ENCODE data around the gene TLE2. TPM values are rescaled to one million over a fixed set of nuclear protein-coding genes. Genes with fewer than 3 reads are reported as not detected.

Gene TLE2
- polyA plus RNA-seq, 3 donors, result not detected

DNA sequence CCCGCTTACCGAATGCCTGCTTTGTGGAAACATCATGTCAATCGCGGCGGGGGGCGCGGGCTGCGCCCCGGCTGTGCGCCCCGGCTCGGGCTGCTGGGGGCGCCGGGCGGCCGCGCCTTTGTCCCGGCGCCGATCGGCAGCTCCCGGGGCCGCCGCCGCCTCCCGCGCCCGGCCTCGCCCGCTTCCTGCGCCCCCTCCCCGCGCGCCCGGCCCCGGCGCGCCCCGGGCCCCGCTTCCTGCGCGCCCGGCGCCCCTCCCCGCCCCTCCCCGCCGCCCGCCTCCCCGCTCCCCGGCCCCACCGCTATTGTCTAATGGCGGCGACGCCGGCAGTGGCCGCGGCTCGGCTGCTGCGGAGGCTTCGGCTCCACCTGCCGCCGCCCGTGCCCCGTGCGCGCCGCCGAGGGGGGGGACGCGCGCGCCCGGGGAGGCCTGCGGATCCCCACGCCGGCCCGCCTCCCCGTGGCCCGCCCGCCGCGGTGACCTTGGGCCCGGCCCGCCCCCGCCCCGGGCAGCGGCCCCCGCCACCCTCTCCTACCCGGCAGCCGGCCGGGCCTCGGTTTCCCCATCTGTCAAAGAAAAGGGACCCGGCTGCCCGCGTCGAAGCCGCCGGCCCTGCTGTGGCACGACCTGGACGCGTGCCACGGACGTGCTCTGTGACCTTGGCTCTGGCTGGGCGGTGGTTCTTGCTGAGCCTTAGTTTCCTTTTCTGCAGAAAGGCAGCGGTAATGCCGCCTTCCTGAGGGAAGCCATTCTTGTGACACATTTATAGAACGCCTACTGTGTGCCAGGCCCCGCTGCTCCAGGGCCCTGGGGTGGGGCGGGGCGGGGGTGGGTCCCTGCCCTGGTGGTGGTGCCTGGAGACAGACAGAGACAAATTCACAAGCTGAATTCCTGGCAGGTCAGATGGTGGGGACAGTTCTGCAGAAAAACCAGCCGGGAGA, 33.4 kb upstream of the TLE2 start, which contains the start of gene TLE5:
Gene TLE5 (minus strand): TSS at position 331 of the 941 bp plus-strand sequence. CDS start 295 bp downstream, at position 36.
- WGBS (ENCODE audit: insufficient coverage), result 1% methylated on average over 76 of the region's 111 CpGs
- intact Hi-C loops (cut with micrococcal nuclease), result no loop called here
- H3K4me3 ChIP-seq (replicated peaks in 1 of 3; ENCODE audit: low read depth in 2 of 3, low read length in 3 of 3), result peak within 1 kb of the TSS; percentile 87 to 90 (median 87)
- peaks cover 21 to 26% of the 10 kb centered on the region in 2 donors for H3K36me3 Mint-ChIP-seq
- H3K4me1 ChIP-seq (ENCODE audit: control insufficient read depth in 1 of 2, insufficient read depth in 2 of 2, low read length in 2 of 2), result peaks cover 22 to 31% of the 10 kb centered on the region in 2 donors
- peak within 1 kb of the TSS; percentile 70 for H3K9ac ChIP-seq (ENCODE audit: insufficient read depth, low read length, poor library complexity, severe bottlenecking)
- peaks cover 21% of the 10 kb centered on the region for H3K4me1 Mint-ChIP-seq
- H3K36me3 ChIP-seq (replicated peaks in 1 of 2; ENCODE audit: control insufficient read depth in 1 of 2, insufficient read depth in 2 of 2, low read length in 2 of 2), result peaks cover 24 to 26% of the 10 kb centered on the region in 2 donors
- H3K79me2 ChIP-seq (ENCODE audit: insufficient read depth, low read length), result peaks cover 45% of the 10 kb centered on the region
- peak within 1 kb of the TSS; percentile 66 to 88 (median 83) for H3K27ac Mint-ChIP-seq
- DNase-seq, result peak in 2 of 3 donors; percentile 37 to 50
- no peaks in the 10 kb centered on the region for H3K27me3 ChIP-seq (ENCODE audit: control insufficient read depth in 2 of 2, insufficient read depth in 2 of 2, low read length in 2 of 2)
- H2AFZ ChIP-seq (ENCODE audit: insufficient read depth, low read depth, low read length, poor library complexity, severe bottlenecking), result peak within 1 kb of the TSS; percentile 83
- H4K20me1 ChIP-seq (ENCODE audit: insufficient read depth, low read length), result peaks cover 35% of the 10 kb centered on the region
- H3K9me3 Mint-ChIP-seq, result no peaks in the 10 kb centered on the region
- H3K27ac ChIP-seq (ENCODE audit: low read depth in 1 of 2, low read length in 2 of 2), result peak within 1 kb of the TSS; percentile 73 to 78
- H3K9me3 ChIP-seq (replicated peaks in 1 of 2; ENCODE audit: control insufficient read depth in 1 of 2, insufficient read depth in 1 of 2, low read length in 2 of 2), result no peaks in the 10 kb centered on the region
- peak within 1 kb of the TSS; percentile 82 to 88 for H3K4me3 Mint-ChIP-seq
- H3K27me3 Mint-ChIP-seq (ENCODE audit: low read depth in 3 of 3), result peaks cover 6 to 11% (median 6%) of the 10 kb centered on the region in 3 donors
- no peak for TF ChIP-seq CTCF (IDR thresholded peaks at IDR 0.05)
- H3K4me2 ChIP-seq (replicated peaks; ENCODE audit: extremely low read depth, low read length, poor library complexity, severe bottlenecking), result peak within 1 kb of the TSS; percentile 86

Data from CD14-positive monocyte (primary cell).